Measurements from ENCODE around the gene UQCR10.

GRCh38 chr22:29788339-29789279 lies 21.4 kb downstream of the UQCR10 start:
- TF ChIP-seq EZH2 (IDR thresholded peaks at IDR 0.05; ENCODE audit: borderline replicate concordance, low read depth, low read length, severe bottlenecking) = no peak
- TF ChIP-seq, protein P1, sequence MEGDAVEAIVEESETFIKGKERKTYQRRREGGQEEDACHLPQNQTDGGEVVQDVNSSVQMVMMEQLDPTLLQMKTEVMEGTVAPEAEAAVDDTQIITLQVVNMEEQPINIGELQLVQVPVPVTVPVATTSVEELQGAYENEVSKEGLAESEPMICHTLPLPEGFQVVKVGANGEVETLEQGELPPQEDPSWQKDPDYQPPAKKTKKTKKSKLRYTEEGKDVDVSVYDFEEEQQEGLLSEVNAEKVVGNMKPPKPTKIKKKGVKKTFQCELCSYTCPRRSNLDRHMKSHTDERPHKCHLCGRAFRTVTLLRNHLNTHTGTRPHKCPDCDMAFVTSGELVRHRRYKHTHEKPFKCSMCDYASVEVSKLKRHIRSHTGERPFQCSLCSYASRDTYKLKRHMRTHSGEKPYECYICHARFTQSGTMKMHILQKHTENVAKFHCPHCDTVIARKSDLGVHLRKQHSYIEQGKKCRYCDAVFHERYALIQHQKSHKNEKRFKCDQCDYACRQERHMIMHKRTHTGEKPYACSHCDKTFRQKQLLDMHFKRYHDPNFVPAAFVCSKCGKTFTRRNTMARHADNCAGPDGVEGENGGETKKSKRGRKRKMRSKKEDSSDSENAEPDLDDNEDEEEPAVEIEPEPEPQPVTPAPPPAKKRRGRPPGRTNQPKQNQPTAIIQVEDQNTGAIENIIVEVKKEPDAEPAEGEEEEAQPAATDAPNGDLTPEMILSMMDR (IDR thresholded peaks at IDR 0.05; ENCODE audit: borderline replicate concordance, extremely low read depth, low read length, poor library complexity, severe bottlenecking) = no peak

Data from DND-41 (cell line).